A673 (cell line): ENCODE measurements around the gene HDGFL2. TPM values are rescaled to one million over a fixed set of nuclear protein-coding genes. Genes with fewer than 3 reads are reported as not detected.

Experiments used
- BruUV-seq: library from RNA; stranded (reverse); fragments of 400-500 nt; replicated peaks from 2 replicates; lab custom pipeline; 2021; lab: Mats Ljungman, UMichigan
- CTCF ChIA-PET: fragments of 300-600 bp; sonication (Branson Sonifier 250); formaldehyde crosslinking; loops from one replicate; lab custom pipeline; 2022; ENCODE audit warnings: antibody characterized with exemption; lab: Charles Lee
- POLR2A ChIA-PET: fragments of 300-600 bp; sonication (Branson Sonifier 250); formaldehyde crosslinking; loops from one replicate; lab custom pipeline; 2022; ENCODE audit warnings: antibody characterized with exemption; ENCODE audit not compliant: low non-redundant PET; lab: Charles Lee
- DNase-seq: peaks from one replicate; pipeline ENCODE4 v3.0.0-alpha.2; 2015; ENCODE audit warnings: low spot score
- H3K27ac ChIP-seq: fragments of 200-600 bp; sonication (generic); 2 replicates; pipeline ENCODE4 v1.5.1; 2016; ENCODE audit warnings: mixed run types, low read depth, mild to moderate bottlenecking, mixed read lengths, antibody characterized with exemption, low read length; ENCODE audit not compliant: poor library complexity, severe bottlenecking
- H3K27me3 ChIP-seq: fragments of 200-600 bp; sonication (generic); replicated peaks from 2 replicates; pipeline ENCODE4 v1.6.1; 2017; ENCODE audit warnings: mixed run types, low read depth, mild to moderate bottlenecking, mixed read lengths, antibody characterized with exemption, low read length; ENCODE audit not compliant: insufficient read depth, poor library complexity
- H3K36me3 ChIP-seq: fragments of 200-600 bp; sonication (generic); 2 replicates; pipeline ENCODE4 v1.6.1; 2016; ENCODE audit warnings: mixed run types, mild to moderate bottlenecking, mixed read lengths, antibody characterized with exemption, low read length; ENCODE audit not compliant: insufficient read depth, poor library complexity, severe bottlenecking
- H3K4me1 ChIP-seq: fragments of 200-600 bp; sonication (generic); 2 replicates; pipeline ENCODE4 v1.6.1; 2017; ENCODE audit warnings: mixed run types, mild to moderate bottlenecking, mixed read lengths, antibody characterized with exemption, low read length; ENCODE audit not compliant: insufficient read depth, poor library complexity, severe bottlenecking
- H3K4me3 ChIP-seq: fragments of 200-600 bp; sonication (generic); 2 replicates; pipeline ENCODE4 v1.5.1; 2016; ENCODE audit warnings: low read depth, mixed run types, mild to moderate bottlenecking, mixed read lengths, low read length; ENCODE audit not compliant: poor library complexity, severe bottlenecking
- H3K9me3 ChIP-seq: fragments of 200-600 bp; sonication (generic); 2 replicates; pipeline ENCODE4 v1.6.1; 2016; ENCODE audit warnings: mixed run types, low read depth, mild to moderate bottlenecking, mixed read lengths, antibody characterized with exemption, low read length; ENCODE audit not compliant: poor library complexity, severe bottlenecking
- CTCF ChIP-seq: fragments of 300-800, 200-600 bp; sonication (generic); conservative IDR thresholded peaks from 2 replicates; pipeline ENCODE4 v1.5.1; 2017; ENCODE audit warnings: low read depth, mild to moderate bottlenecking, antibody characterized with exemption, low read length, moderate library complexity, mixed read lengths
- EZH2 ChIP-seq: fragments of 200-600 bp; sonication (generic); IDR thresholded peaks from 2 replicates; pipeline ENCODE4 v1.6.1; 2017; ENCODE audit warnings: borderline replicate concordance, low read depth, mild to moderate bottlenecking, mixed read lengths, antibody characterized with exemption, low read length; ENCODE audit not compliant: poor library complexity, severe bottlenecking
- intact Hi-C: fragments of 100-400 bp; cut with micrococcal nuclease; formaldehyde crosslinking; loops from one replicate; pipeline ENCODE4 v1.10.0; 2022; ENCODE audit not compliant: unreplicated experiment
- total RNA-seq: library from RNA; stranded (reverse); gene quantifications from 2 replicates; pipeline ENCODE4 v1.2.3, GENCODE V29; 2021

Gene HDGFL2
- total RNA-seq, 1 experiment from 2014 or later, result 89.6 TPM

GRCh38 chr19:4508698-4509097, 36.6 kb downstream of the HDGFL2 start:
- ChIA-PET CTCF (no interaction called here), POLR2A (interaction anchor here (0.6 kb wide), 1 partner anchor 131 kb away, joined by 13 read pairs; no protein-coding TSS in a partner anchor)
- H3K36me3 ChIP-seq, result no peaks in the 10 kb centered on the region
- no peaks in the 10 kb centered on the region for H3K9me3 ChIP-seq
- intact Hi-C loops, result no loop called here
- TF ChIP-seq CTCF (no peak), EZH2 (no peak)
- no peaks in the 10 kb centered on the region for H3K4me1 ChIP-seq
- BruUV-seq, result no TSS peak
- DNase-seq, result no peak
- H3K4me3 ChIP-seq, result no peak overlapping the region
- no peak overlapping the region for H3K27ac ChIP-seq
- H3K27me3 ChIP-seq, result no peaks in the 10 kb centered on the region

GRCh38 chr19:4510435-4511255, 38.5 kb downstream of the HDGFL2 start:
- POLR2A ChIA-PET, result no interaction called here

GRCh38 chr19:4511300-4512054, 39.4 kb downstream of the HDGFL2 start:
- DNase-seq, result no peak
- no peaks in the 10 kb centered on the region for H3K27me3 ChIP-seq
- H3K36me3 ChIP-seq, result no peaks in the 10 kb centered on the region
- H3K4me1 ChIP-seq, result no peaks in the 10 kb centered on the region
- BruUV-seq, result no TSS peak
- CTCF ChIA-PET, result no interaction called here
- no peak overlapping the region for H3K4me3 ChIP-seq
- TF ChIP-seq EZH2 (no peak), CTCF (no peak)
- H3K9me3 ChIP-seq, result no peaks in the 10 kb centered on the region
- no peak overlapping the region for H3K27ac ChIP-seq
- POLR2A ChIA-PET, result no interaction called here
- intact Hi-C loops, result no loop called here

More at GRCh38 chr19:4510435-4511255, 38.5 kb downstream of the HDGFL2 start:
- Histone ChIP-seq H3K9me3 (no peaks in the 10 kb centered on the region), H3K27me3 (no peaks in the 10 kb centered on the region), H3K27ac (no peak overlapping the region), H3K4me1 (no peaks in the 10 kb centered on the region), H3K36me3 (no peaks in the 10 kb centered on the region), H3K4me3 (no peak overlapping the region)
- intact Hi-C loops, result no loop called here
- no TSS peak for BruUV-seq
- DNase-seq, result no peak
- CTCF ChIA-PET, result no interaction called here
- TF ChIP-seq CTCF (no peak), EZH2 (no peak)
